ENCODE measurements around the gene ZNF654.

- TF ChIP-seq CTCF (IDR thresholded peaks at IDR 0.05; ENCODE audit: insufficient read depth, low read length) (no peak), REST (IDR thresholded peaks at IDR 0.05; ENCODE audit: insufficient replicate concordance, low read depth) (no peak), POLR2AphosphoS5 (IDR thresholded peaks at IDR 0.05; ENCODE audit: low read depth) (no peak), GABPA (IDR thresholded peaks at IDR 0.05; ENCODE audit: low read depth) (no peak)
Observed at GRCh38 chr3:88117683-88118082, 58.6 kb downstream of the ZNF654 start.
